Activated CD4-positive, alpha-beta T cell treated with anti-CD3 and anti-CD28 coated beads, Interleukin-10, Interleukin-2, amounts not matched to agents 100 ng/mL and 50 ng/mL, durations not matched to agents 16 hours and 8 hours (primary cell): ENCODE measurements around the gene ZNF587B.
"Not testable (repeated sequence)": the region's sequence is repeated elsewhere in the genome, so short reads cannot be mapped to it uniquely, and the experiment has no call there.

Source experiments
- DNase-seq: peaks from one replicate; pipeline ENCODE4 v3.0.0-alpha.2; 2020

Gene ZNF587B

DNA sequence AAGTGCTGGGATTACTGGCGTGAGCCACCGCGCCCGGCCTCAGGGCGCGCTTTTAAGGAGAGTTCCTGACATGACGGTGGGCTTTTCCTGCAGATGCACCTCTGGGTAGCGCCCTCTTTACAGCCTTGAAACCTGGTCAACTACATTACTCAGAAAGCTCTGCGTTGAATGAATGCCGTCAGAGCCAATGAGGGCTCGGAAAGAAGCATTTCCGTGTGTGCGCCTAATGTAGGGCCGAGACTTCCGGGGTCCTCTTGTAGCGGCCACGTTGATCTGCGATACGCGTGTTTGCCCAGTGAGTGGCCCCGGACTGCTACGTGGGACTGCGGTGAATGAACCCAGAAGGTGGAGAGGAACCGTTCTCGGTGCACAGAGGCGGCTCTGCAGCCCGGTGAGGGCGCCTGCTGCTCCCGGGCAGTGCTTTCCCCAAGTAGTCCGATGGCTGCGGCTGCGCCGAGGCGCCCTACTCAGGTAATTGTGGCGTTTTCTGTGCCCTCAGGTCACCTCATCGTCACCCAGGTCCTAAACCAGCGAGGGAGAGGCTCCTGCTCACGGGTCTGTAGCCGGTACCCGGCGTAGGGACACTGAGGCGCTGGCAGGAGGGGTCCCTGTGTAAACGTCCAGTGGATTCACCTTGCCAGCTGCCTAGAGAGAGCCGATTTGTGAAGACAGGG is 10.5 kb upstream of the ZNF587B start:
- DNase-seq: peak; percentile 92

DNA sequence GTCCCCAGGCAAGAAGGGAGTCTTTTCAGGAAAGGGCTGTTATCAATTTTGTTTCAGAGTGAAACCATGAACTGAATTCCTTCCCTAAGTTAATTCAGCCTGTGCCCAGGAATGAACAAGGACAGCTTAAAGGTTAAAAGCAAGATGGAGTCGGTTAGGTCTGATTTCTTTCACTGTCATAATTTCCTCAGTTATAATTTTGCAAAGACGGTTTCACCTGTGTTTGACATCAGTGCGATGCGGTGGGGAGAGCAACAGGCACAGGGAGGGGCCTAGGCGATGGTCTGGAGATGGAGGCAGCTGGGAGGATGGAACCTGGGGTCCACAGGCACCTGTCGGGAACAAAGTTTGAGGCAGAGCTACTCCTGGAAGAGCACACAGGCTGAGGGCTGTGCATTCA is 9.5 kb upstream of the ZNF587B start:
- no peak for DNase-seq

DNA sequence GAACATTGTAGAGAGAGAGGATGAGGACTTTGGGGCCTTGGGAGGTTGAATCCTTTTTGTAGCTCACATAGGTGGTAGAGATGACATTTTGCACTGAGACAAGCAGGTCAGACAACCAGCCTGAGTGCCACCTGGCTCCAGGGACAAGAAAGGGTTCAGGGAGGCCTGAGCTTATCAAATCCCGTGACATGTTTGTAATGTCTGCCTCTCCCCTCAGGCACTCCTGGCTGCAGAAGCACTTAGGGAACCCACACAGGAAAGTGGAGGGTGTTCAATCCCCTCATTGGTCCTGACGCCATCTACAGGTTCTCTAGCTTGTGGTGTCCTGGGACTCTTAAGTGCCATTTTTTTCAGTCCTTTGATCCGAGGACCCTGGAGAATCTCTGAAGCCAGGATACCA is 9.0 kb upstream of the ZNF587B start:
- DNase-seq: not testable (repeated sequence)

DNA sequence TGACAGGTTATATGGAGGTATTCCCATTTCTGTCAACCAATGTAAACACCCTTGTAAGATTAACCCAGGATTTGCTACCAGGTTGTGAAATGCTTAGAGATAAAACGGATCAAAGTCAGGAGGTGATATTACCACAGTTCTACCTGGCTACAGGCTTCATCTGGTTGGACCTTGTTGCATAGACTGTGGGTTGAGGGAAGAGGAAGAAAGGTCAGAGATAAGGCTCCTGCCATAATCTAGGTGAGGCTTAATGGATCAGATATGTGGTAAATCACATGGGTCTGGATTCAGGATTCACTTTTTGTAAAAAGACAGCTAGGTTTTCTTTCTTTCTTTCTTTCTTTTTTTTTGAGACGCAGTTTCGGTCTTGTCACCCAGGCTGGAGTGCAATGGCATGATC is 8.6 kb upstream of the ZNF587B start:
- not testable (repeated sequence) for DNase-seq

DNA sequence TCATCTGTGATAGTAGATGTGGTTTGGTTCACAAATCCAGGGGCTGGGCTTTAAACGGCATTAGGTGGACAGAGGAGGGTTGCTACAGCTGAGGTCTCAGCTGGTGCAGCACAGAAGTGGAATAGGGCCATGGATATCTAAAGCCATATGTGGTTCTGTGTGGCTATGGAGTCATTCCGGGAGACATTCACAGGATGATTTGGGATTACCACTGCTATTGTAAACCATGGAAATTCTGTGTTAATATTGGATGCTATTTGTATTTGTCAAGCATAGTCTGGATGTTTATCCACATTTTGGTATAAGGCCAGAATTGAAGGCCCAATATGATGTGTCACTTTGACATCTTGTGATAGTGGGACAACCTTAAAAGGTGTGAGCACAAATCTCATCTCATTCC is 6.9 kb upstream of the ZNF587B start:
- DNase-seq: not testable (repeated sequence)

DNA sequence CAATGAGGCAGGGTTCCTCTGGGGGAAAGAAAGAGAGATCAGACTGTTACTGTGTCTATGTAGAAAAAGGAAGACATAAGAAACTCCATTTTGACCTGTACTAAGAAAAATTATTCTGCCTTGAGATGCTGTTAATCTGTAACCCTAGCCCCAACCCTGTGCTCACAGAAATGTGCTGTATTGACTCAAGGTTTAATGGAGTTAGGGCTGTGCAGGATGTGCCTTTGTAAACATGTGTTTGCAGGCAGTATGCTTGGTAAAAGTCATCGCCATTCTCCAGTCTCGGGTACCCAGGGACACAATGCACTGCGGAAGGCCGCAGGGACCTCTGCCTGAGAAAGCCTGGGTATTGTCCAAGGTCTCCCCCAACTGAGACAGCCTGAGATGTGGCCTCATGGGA is 6.5 kb upstream of the ZNF587B start:
- DNase-seq: not testable (repeated sequence)

DNA sequence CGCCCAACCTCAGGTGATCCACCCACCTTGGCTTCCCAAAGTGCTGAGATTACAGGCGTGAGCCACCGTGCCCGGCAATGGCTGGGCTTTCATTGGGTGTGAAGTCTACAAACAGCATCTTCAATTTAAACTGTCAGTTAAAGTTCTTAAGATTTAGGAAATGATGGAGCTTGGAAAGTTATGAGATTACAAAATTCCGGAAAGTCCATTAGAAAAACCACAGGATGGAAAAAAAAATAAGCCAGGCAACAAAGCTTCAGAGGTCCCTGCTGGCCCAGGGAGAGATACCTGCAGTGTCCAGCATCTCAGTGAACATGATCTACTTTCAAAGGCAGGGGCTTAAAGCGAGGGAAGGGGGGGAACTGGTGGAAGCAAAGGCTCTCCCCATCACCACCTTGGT is 4.6 kb upstream of the ZNF587B start:
- no peak for DNase-seq

DNA sequence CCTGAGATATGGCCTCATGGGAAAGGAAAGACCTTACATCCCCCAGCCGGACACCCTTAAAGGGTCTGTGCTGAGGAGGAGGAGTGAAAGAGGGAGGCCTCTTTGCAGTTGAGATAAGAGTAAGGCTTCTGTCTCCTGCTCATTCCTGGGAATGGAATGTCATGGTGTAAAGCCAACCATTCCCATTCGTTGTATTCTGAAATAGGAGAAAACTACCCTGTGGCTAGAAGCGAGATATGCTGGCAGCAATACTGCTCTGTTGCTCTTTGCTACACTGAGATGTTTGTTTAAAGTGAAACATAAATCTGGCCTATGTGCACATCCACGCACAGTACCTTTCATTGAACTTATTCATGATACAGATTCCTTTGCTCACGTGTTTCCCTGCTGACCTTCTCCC is 783 bp upstream of the ZNF587B start:
- no peak for DNase-seq

DNA sequence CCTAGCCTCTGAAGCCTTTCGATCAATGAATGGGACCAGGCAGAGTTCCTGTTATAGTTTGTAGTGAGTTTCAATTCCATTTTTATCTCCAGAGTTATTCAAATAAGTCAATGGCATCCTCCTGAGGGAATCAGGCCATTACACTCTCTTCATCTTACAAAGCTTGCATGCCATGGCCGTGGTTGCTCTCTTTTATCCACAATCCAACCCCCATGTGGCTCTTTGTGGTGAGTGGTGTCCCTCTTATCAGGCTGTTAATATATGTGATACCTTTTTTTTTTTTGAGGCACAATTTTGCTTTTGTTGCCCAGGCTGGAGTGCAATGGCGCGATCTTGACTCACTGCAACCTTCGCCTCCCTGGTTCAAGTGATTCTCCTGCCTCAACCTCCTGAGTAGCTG is 6.9 kb downstream of the ZNF587B start:
- DNase-seq: not testable (repeated sequence)

DNA sequence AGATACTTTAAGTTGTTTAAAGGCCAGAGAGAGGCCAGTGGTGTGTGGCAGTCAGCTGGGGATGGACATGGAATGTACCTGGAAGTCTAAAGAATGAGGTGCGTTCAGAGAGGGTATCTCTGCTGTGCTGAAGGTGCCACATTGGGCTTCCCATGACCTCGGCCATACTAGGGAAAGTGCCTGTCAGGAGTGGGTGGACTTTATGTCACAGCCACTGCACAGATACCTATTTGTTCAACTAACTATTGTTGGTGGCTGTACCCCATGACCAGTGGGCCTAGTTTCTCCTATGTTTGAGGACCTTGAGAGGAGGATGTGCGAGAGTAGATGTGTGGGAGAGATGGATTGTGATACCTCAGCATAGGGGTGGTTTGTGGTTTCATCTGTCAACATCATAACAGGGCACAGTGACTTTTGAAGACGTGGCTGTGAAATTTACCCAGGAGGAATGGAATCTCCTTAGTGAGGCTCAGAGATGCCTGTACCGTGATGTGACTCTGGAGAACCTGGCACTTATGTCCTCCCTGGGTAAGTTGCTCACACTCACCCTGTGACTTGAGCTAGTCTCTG is 8.6 kb downstream of the ZNF587B start:
- not testable (repeated sequence) for DNase-seq

DNA sequence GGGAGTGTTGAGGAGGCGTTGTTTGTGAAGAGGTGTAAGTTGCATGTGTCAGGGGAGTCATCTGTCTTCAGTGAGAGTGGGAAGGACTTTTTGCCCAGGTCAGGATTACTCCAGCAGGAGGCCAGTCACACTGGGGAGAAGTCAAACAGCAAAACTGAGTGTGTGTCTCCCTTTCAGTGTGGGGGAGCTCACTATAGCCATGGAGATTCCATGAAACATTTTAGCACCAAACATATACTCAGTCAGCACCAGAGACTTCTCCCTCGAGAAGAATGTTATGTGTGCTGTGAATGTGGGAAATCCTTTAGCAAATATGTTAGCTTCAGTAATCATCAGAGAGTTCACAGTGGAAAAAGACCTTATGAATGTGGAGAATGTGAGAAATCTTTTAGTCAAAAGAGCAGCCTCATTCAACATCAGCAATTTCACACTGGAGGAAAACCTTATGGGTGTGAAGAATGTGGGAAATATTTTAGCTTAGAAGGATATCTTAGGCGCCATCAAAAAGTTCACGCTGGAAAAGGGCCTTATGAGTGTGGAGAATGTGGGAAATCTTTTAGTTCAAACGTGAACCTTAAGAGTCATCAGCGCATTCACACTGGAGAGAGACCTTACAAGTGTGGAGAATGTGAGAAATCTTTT is 11.1 kb downstream of the ZNF587B start:
- DNase-seq: no peak

DNA sequence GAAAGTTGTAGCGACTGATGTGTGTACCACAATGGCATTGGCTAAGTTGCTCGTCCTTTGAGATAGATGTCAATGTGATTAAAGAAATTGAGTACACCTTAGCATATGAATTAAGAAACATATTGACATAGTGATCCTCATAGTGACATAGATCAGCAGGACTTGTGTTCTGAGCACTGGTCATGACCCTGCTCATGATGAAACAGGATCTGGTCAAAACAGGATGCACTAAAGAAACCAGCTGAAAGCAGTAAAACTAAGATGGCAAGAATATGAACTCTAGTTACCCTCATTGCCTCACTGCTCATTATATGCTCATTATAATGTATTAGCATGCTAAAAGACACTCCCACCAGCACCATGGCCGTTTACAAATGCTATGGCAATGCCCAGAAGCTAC is 17.1 kb downstream of the ZNF587B start:
- DNase-seq: not testable (repeated sequence)

DNA sequence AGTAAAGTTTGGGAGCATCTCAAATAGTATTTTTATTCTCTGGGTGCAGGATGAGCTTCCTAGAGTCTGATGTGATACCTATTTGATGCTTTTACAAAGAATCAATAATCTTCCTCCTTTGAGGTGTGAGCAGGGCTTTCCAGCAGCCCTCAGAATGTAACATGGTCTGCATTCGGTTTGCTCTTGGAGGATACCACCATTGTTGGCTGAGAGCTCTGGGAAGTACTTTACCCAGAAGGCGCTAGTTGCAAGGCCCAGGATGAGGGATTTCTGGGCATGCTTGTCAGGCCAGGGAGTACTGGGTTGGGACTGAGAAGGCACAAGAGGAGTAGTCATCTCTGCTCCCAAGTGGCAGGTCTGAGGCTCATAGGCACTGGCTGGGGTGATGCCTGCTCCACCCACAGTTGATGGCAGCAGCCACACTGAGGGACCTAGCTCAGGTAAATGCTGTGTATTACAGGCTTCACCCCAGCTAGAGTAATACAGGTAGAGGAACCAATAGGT is 19.1 kb downstream of the ZNF587B start:
- not testable (repeated sequence) for DNase-seq

DNA sequence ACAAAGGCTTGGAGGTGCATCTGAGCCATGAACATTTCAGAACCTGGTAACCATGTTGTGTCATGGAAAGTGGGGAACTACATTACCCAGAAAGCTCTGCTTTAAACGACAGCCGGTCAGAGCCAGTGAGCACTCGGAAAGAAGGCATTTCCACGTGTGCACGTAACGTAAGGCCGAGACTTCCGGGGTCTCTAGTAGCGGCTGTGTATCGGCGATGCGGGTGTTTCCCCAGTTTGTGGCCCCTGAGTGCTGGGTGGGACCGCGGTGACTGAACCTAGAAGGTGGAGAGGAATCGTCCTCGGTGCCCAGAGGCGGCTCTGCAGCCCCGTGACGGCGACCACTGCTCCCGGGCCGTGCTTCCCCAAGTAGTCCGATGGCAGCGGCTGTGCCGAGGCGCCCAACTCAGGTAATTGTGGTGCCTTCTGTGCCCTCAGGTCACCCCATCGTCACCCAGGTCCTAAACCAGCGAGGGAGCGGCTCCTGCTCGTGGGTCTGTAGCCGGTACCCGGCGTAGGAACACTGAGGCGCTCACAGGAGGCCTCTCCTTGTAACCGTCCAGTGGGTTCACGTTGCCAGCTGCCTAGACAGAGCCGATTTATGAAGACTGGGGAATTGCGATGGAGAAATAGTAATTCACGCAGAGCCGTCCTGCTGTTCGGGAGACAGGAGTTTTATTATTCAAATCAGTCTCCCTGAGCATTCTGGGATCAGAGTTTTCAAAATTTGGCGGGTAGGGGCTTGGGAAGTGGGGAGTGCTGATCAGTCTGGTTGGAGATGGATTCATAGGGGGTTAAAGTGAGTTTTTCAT is 19.8 kb downstream of the ZNF587B start, which contains the start of gene ZNF587:
Gene ZNF587, plus strand, starts transcription at position 194 of the 808 bp plus-strand sequence. Its CDS starts 180 bp downstream, at position 374.
- peak; percentile 89 for DNase-seq

DNA sequence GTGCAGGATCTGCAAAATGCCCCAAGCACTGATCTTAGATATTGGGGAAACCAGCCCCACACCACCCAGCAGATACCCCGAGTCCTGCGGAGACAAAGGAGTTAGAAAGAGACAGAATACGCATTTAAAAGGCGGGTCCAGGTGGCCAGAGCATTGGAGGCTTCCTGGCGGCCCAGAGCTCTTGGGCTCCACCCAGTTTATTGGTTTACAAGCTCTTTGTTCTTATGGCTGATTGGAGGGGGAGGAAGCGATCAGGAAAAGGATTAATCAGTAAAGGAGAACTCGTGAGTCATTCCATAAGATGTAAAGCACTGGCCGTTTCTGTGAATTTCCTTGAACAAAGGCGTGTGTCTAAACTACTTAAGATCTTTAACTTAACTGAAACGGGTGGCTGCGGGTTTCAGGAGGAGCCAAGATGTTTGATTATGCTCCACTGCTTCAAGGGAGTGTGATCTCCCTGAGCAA is 20.5 kb downstream of the ZNF587B start:
- DNase-seq: peak; percentile 39

DNA sequence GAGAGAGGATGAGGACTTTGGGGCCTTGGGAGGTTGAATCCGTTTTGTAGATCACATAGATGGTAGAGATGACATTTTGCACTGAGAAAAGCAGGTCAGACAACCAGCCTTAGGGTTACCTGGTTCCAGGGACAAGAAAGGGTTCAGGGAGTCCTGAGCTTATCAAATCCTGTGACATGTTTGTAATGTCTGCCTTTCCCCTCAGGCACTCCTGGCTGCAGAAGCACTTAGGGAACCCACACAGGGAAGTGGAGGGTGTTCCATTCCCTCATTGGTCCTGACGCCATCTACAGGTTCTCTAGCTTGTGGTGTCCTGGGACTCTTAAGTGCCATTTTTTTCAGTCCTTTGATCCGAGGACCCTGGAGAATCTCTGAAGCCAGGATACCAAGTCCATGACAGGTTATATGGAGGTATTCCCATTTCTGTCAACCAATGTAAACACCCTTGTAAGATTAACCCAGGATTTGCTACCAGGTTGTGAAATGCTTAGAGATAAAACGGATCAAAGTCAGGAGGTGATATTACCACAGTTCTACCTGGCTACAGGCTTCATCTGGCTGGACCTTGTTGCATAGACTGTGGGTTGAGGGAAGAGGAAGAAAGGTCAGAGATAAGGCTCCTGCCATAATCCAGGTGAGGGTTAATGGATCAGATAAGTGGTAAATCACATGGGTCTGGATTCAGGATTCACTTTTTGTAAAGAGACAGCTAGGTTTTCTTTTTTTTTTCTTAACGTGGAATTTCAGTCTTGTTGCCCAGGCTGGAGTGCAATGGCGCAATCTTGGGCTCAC is 21.9 kb downstream of the ZNF587B start:
- DNase-seq: not testable (repeated sequence)

DNA sequence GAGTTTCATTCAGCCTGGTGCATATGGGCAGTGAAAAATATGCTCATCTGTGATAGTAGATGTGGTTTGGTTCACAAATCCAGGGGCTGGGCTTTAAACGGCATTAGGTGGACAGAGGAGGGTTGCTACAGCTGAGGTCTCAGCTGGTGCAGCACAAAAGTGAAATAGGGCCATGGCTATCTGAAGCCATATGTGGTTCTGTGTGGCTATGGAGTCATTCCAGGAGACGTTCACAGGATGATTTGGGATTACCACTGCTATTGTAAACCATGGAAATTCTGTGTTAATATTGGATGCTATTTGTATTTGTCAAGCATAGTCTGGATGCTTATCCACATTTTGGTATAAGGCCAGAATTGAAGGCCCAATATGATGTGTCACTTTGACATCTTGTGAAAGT is 24.0 kb downstream of the ZNF587B start:
- not testable (repeated sequence) for DNase-seq

DNA sequence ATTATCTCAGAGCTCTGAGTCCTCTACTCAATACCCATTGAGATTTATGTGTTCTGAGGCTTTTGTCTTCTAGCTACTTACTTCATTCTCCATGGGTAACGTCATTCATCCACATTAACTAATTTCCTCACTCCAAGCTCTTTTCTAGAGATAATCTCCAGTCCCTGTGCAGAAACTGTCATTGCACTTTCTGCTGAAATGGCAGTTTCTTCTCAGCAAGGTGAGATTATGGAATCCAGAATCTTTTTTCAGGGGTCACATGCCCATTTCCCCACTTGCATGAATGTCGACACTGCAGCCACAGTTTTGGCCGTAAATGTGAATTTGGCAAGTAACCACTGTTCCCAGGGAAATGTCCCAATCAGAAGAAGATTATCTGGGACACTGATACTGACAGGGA is 32.3 kb downstream of the ZNF587B start:
- not testable (repeated sequence) for DNase-seq

DNA sequence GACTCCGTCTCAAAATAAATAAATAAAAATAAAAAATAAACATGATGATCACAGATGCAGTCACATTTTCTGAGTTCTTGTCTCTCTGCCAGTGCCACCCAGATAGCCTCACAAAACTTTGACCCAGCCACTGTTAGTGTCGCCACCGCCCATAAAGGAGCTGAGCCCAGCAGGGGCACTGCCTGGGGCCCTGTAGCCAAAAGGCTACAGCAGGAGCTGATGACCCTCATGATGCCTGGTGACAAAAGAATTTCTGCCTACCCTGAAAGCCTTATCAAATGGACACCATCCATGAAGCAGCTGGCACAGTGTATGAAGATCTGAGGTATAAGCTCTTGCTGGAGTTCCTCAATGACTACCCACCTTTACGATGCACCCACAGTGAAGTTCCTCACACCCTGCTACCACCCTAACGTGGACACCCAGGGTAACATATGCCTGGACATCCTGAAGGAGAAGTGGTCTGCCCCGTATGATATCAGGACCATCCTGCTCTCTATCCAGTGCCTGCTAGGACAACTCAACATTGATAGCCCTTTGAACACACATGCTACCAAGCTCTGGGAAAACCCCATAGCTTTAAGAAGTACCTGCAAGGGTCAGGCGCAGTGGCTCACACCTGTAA is 37.9 kb downstream of the ZNF587B start:
- no peak for DNase-seq

DNA sequence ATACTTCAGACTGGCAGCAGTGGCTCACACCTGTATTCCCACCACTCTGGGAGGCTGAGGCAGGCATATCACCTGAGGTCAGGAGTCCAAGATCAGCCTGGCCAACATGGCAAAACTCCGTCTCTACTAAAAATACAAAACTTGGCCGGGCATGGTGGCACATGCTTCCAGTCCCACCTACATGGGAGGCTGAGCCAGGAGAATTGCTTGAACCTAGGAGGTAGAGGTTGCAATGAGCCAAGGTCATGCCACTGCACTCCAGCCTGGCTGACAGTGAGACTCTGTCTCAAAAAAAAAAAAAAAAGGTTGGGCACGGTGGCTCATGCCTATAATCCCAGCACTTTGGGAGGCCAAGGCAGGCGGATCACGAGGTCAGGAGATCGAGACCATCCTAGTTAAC is 39.6 kb downstream of the ZNF587B start:
- DNase-seq: not testable (repeated sequence)

DNA sequence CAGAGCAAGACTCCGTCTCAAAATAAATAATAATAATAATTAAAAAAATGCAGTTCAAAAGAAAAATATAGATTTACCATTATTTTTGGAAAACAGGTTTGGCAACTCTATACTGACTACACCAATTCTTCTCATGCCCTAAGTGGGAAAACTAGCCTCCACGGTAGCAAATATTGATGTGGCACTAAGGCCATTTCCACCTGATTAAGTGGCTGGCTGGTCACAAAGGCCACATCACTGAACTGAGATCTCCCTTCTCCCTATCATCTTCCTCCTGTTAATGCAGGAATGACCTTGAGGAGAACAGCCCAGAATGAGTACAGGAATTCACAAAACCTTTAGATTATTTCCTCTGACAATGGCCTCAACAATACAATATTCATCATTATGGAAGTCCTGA is 40.1 kb downstream of the ZNF587B start:
- no peak for DNase-seq

DNA sequence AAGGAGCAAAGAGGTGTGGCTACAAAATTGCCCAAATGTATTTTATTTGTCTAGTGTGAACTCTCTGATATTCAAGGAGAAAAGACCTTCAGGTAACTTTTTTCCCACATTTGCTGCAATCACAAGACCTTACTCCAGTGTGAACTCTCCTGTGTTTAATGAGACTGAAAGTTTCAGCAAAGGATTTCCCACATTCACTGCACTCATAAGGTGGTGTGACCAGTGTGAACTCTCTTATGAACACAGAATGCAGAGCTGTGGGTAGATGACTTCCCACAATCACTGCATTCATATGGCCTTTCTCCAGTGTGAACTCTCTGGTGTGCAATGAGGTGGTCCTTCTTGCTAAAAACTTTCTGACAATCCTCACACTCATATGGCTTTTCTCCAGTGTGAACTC is 42.4 kb downstream of the ZNF587B start:
- no peak for DNase-seq
